Right cardiac atrium (tissue), 5 donors: ENCODE results near the gene EDDM3A. TPM values are rescaled to one million over a fixed set of nuclear protein-coding genes. Genes with fewer than 3 reads are reported as not detected.
A peak's percentile ranks its signal among the peaks of the same experiment; 100 is the strongest.
"Not testable (repeated sequence)": the region's sequence is repeated elsewhere in the genome, so short reads cannot be mapped to it uniquely, and the experiment has no call there.

Experiments used
- ATAC-seq, 2 donors: fragments of 200-7000 bp; cut with Tn5 transposase; one replicate each; pipeline versions ENCODE4 v1.8.0 to v1.9.1; 2020; ENCODE audit warnings: moderate library complexity in 2 of 2, mild to moderate bottlenecking in 1 of 2
- DNase-seq, 3 donors: peaks; one replicate each; pipeline ENCODE4 v3.0.0-alpha.2; 2020
- H3K27ac ChIP-seq: one replicate; pipeline ENCODE4 v1.5.1; 2013; ENCODE audit warnings: mild to moderate bottlenecking, low read length, control low read depth, moderate library complexity
- H3K27me3 ChIP-seq: one replicate; pipeline ENCODE4 v1.6.1; 2013; ENCODE audit not compliant: control insufficient read depth, insufficient read depth
- H3K4me1 ChIP-seq: one replicate; pipeline ENCODE4 v1.6.1; 2013; ENCODE audit warnings: low read length; ENCODE audit not compliant: control insufficient read depth, insufficient read depth
- H3K4me3 ChIP-seq: one replicate; pipeline ENCODE4 v1.5.1; 2013; ENCODE audit warnings: low read length, control low read depth
- H3K9me3 ChIP-seq: one replicate; pipeline ENCODE4 v1.6.1; 2013; ENCODE audit warnings: low read length; ENCODE audit not compliant: control insufficient read depth
- WGBS: extraction: QIAGEN DNeasy Blood & Tissue Kit; methylation state at CpG from one replicate; pipeline ENCODE4 v1.1.7; 2013; 5-methylcytosine and 5-hydroxymethylcytosine counted together
- intact Hi-C, 4 donors: fragments of 100-400 bp; cut with DNase I; formaldehyde crosslinking; loops; one replicate each; pipeline versions ENCODE4 v1.11.0 to v1.14.0; 2022 to 2023
- long read RNA-seq, 4 donors: library from polyadenylated mRNA; unstranded; transcript quantifications; one replicate each; pipeline ENCODE4 v2.0.0, GENCODE V29; 2020 to 2021
- polyA plus RNA-seq: library from polyadenylated mRNA; stranded (reverse); fragments of 200-250 nt; gene quantifications from one replicate; pipeline ENCODE4 v1.2.3, GENCODE V29; 2013
- total RNA-seq, 4 donors: library from RNA; stranded (reverse); fragmentation: NEBNext Ultra II Directional; extraction: Animal tissue kit (Norgen Biotek cat#: 25700); gene quantifications; one replicate each; pipeline ENCODE4 v1.2.1, GENCODE V29; 2021
- donor health status: healthy with polysubstance abuse.
- donor health status: DM: no; HTN: yes; CAD: no.
- donor health status: DM: no; HTN: no; CAD: no.
- donor health status: DM: no; HTN: yes; CAD: no; lungs with severe emphysema.
- donor health status: DM: yes; HTN: yes; CAD: no.

The EDDM3A gene, protein sequence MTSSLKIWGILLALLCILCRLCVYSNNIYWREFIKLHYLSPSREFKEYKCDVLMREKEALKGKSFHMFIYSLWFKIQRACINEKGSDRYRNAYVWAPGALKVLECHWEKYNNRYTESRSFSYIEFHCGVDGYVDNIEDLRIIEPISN
- total RNA-seq: not detected
- polyA plus RNA-seq: not detected
- long read RNA-seq, donor 1: 0 reads
- long read RNA-seq, donor 2: 0 reads
- long read RNA-seq, donor 3: 0 reads
- long read RNA-seq, donor 4: 0 reads

DNA sequence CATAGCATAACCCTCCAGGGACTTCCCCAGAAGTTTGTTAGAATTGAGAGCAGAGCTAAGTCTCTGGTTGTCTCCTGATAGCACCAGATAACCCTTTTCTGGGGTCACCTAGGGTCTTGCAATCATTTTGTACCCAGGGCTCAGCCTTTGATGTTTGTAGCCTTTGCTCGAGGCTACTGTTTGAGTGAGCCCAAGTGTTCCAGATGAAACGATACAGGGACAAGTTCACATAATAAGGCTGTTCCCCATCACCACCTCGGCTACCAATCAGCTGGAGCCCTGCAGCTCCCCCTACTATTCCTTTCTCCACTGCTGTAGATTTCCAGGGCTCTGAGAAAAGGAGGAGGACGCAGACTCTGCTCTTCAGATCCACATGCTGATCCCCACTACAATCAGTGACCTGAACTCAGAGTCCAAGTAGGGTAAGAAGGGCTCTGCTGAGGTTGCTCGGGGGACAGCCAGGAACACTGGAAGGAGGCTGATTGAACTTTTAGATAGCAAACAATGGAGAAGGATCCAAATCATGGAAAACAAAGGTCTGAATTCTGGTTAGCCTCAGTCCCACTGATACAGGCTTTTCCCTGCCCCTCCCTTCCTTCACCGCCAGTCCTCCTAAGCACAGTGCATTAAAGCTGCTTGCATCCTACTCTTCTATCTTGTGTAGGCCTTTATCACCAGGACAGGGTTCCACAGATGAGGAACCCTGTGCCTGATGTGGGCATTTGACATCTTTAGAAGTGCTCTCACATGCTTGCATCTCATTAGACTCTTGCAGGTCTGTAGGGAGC lies at the start of gene EDDM3A:
EDDM3A (plus strand) TSS at position 317 of the 788 bp plus-strand sequence. CDS start 1,694 bp downstream, outside the sequence.
- no peak within 1 kb of the TSS for H3K4me3 ChIP-seq
- no peaks in the 10 kb centered on the region for H3K9me3 ChIP-seq
- intact Hi-C loops: no loop called here
- WGBS: 73% methylated on average over 6 of the region's 6 CpGs
- no peaks in the 10 kb centered on the region for H3K4me1 ChIP-seq
- no peaks in the 10 kb centered on the region for H3K27me3 ChIP-seq
- H3K27ac ChIP-seq: no peak within 1 kb of the TSS
- DNase-seq (no peak), ATAC-seq (peak in 1 of 2 donors; percentile 62)

DNA sequence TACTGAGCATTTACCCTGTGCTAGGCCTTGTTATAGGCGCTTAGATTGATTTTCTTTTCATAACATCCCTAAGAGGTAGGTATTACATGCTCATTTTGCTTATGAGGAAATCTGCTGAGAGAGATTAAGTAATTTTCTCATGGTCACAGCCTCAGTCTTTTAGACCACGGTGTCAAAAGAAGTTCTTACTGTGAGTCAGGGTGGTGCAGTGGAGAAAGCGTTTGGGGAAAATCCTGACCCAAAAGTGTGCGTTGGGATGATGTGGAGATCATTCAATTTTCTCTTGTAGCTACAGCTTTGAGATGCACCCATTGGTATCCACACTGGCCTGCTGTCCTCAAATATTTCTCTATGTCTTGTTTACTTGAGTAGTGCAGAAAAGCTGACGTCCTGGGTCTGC lies 48.9 kb upstream of the EDDM3A start:
- H3K27me3 ChIP-seq: no peaks in the 10 kb centered on the region
- no peaks in the 10 kb centered on the region for H3K4me1 ChIP-seq
- H3K27ac ChIP-seq: no peak overlapping the region
- no peak overlapping the region for H3K4me3 ChIP-seq
- intact Hi-C loops: loop anchor here (5.0 to 10.0 kb wide), 3 partner anchors 161 to 278 kb away; no protein-coding TSS in a partner anchor
- DNase-seq (no peak), ATAC-seq (no peak)
- no peaks in the 10 kb centered on the region for H3K9me3 ChIP-seq
- 90% methylated on average over 5 of the region's 5 CpGs for WGBS

DNA sequence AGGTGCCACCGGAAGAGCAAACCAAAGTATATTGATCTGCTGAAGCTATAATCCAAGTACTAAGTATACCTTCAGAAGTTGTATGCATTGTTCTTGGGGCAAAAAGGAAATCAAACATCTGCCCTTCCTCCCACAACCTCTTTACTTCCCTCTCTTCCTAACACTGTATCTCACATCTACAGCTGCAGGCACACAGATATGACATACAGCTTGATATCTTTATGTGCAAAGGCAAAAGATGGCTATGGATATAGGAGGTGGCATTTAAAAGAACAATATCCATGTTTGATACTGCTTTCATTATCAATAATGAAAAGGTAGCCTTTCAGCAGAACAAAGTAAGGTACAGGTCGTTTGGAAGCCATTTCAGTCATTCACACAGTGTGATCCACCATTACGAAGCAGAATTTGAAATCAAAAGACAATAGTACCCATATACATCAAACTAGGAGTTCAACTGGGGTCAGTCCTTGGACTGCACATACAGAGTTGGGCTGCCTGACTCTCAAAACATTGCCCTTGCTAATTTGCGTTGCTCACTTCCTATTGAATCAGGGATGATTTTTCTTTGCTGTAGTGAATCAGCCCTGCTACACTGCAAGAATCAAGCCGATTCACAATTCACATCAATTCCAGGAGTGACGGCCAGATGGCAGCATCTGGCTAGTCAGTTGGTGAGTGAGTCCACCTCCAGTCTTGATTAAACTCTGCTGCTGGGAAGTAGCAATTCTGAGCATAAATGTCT lies 48.2 kb upstream of the EDDM3A start:
- H3K9me3 ChIP-seq: no peaks in the 10 kb centered on the region
- intact Hi-C loops: loop anchor here (2.0 to 10.0 kb wide), 5 partner anchors 157 to 277 kb away; no protein-coding TSS in a partner anchor
- 33% methylated on average over 6 of the region's 6 CpGs for WGBS
- H3K27me3 ChIP-seq: no peaks in the 10 kb centered on the region
- ATAC-seq: peak; percentile 77 to 91
- no peak overlapping the region for H3K27ac ChIP-seq
- DNase-seq: peak; percentile 53 to 84 (median 73)
- no peaks in the 10 kb centered on the region for H3K4me1 ChIP-seq
- H3K4me3 ChIP-seq: no peak overlapping the region

DNA sequence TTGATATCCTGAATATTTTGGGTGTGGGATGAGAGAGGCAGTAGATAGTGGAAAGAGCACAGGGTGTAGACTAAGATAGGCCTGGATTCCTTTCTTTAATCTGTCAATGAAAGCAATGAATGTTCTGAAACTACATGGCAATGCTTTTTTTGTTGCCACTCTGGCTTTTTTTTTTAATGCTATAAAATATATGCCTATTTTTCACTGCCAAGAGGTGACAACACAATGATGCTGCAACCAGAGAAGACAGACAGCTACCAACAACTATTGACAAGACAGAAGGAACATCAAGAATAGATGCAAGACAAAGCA lies 47.7 kb upstream of the EDDM3A start:
- ATAC-seq: no peak
- intact Hi-C loops: loop anchor here (2.0 to 10.0 kb wide), 5 partner anchors 157 to 277 kb away; no protein-coding TSS in a partner anchor
- no peaks in the 10 kb centered on the region for H3K9me3 ChIP-seq
- no peaks in the 10 kb centered on the region for H3K4me1 ChIP-seq
- DNase-seq: no peak
- no peaks in the 10 kb centered on the region for H3K27me3 ChIP-seq
- H3K4me3 ChIP-seq: no peak overlapping the region
- no peak overlapping the region for H3K27ac ChIP-seq

DNA sequence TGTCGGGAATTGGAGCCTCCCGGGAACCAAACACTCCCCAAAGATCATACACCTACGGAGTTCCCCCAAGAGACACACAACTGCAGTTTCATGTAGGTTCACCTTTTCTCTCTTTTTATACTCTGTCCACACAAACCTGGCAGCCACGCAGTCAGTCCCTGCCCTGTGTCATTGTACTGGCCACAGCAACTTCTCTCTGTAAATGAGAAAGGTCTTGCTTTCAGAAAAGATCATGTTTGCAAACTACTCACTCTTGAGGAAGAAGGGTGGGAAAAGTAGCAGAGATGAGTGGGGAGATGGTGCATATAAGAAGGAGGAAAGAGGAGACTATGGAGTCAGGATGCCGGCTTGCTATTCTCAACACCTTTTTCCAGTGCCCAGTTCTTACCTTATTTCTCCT lies 46.8 kb upstream of the EDDM3A start:
- ATAC-seq (no peak), DNase-seq (no peak)
- Histone ChIP-seq H3K27ac (no peak overlapping the region), H3K9me3 (no peaks in the 10 kb centered on the region), H3K27me3 (no peaks in the 10 kb centered on the region), H3K4me1 (no peaks in the 10 kb centered on the region), H3K4me3 (no peak overlapping the region)
- 85% methylated on average over 5 of the region's 5 CpGs for WGBS
- intact Hi-C loops: loop anchor here (2.0 to 10.0 kb wide), 5 partner anchors 156 to 276 kb away; no protein-coding TSS in a partner anchor

DNA sequence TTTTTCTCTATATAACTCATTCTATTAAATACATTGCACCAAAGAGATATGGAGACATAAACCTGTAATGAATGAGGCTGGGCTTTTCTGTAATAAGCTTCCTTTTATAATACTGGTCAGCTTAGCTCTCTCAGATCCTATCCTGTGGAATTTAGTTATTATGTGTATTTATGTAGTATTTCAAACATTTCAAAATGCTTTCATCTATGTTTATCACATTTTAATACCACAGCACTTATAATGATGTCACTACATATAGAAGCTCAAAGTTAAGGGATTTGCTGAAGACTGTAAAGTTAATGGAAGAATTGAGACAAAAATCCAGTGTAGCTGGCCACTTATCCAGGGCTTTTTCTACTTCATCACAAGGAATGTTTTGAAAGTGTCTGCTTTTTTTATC lies 45.8 kb upstream of the EDDM3A start:
- no peak for DNase-seq
- intact Hi-C loops: loop anchor here (2.0 to 10.0 kb wide), 6 partner anchors 105 to 275 kb away; partner anchors contain the start of gene RNASE1 (in 1 of the 4)
- no peak for ATAC-seq
- H3K27me3 ChIP-seq: no peaks in the 10 kb centered on the region
- no peaks in the 10 kb centered on the region for H3K9me3 ChIP-seq
- H3K4me3 ChIP-seq: no peak overlapping the region
- H3K27ac ChIP-seq: no peak overlapping the region
- no peaks in the 10 kb centered on the region for H3K4me1 ChIP-seq

DNA sequence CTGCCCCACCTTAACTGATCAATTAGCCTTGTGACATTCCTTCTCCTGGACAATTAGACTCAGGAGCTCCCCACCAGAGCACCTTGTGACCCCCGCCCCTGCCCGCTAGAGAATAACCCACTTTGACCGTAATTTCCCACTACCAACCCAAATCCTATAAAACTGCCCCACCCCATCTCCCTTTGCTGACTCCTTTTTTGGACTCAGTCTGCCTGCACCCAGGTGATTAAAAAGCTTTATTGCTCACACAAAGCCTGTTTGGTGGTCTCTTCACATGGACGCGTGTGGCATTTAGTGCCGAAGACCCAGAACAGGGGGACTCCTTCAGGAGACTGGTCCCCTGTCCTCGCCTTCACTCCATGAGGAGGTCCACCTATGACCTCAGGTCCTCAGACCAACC lies 44.7 kb upstream of the EDDM3A start:
- 97% methylated on average over 7 of the region's 7 CpGs for WGBS
- intact Hi-C loops: loop anchor here in 1 of 4 donors (10.0 kb wide), 1 partner anchor 104 kb away; the partner anchor contains the start of gene RNASE1
- H3K4me3 ChIP-seq, H3K4me1 ChIP-seq, ATAC-seq, H3K27me3 ChIP-seq, DNase-seq, H3K27ac ChIP-seq, H3K9me3 ChIP-seq: not testable (repeated sequence)

DNA sequence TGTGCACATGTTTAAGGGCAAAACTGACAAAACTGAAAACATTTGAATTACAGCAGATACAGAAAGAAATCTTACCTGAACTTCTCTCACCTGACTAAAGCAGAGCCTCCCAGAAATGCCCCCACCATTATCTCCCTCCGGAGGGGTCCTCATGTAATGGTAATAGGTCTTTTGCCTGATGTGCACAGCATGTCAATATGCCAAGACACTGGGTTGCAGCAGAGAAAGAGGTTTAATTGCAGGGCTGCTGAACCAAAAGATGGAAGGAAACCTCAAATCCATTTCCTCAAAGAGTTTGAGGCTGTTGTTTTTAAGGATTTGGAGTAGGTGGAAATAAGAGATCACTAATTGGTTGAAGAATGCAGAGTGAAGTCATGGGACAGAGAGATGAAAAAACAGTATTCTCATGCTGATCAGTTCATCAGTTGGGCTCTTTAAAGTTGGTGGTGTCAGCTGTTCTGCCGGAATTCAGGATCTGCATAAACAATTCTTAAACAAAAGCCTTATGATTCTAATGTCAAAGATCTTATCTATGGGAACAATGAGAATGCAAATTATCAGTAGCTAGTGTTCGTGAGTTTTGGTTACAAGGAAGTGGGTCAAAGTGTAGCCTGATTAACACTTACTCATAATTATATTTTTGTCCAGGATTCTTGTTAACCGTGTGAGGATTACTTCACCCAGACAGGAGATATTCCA lies 38.9 kb upstream of the EDDM3A start:
- ATAC-seq (peak in 1 of 2 donors; percentile 79), DNase-seq (no peak)
- Histone ChIP-seq H3K27ac (peak overlapping the region; percentile 57), H3K9me3 (no peaks in the 10 kb centered on the region), H3K27me3 (no peaks in the 10 kb centered on the region), H3K4me1 (peaks cover 2% of the 10 kb centered on the region), H3K4me3 (no peak overlapping the region)
- intact Hi-C loops: loop anchor here in 1 of 4 donors (10.0 kb wide), 1 partner anchor 98 kb away; the partner anchor contains the start of gene RNASE1
- 36% methylated on average over 4 of the region's 4 CpGs for WGBS

DNA sequence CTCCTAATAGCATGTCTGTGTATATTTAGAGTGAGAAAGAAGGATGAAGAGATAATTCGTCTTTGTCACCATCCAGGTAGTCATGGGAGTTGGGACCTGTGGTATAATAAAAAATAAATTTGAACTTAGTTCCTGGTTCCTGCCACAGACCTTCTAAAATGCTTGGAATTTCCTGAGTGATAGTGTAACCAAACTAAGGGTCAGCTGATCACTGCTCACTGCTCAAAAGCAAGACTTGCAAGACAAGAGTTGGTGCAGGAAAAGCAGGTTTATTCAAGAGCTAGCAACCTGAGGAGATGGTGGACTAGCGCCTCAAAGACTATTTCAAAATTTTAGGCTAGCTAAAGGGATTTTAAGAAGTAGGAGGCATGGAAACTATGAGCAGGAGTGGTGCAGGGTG lies 38.1 kb upstream of the EDDM3A start:
- ATAC-seq: peak in 1 of 2 donors; percentile 50
- Histone ChIP-seq H3K27me3 (no peaks in the 10 kb centered on the region), H3K9me3 (no peaks in the 10 kb centered on the region), H3K4me3 (no peak overlapping the region), H3K27ac (no peak overlapping the region), H3K4me1 (peaks cover 2% of the 10 kb centered on the region)
- WGBS: 71% methylated on average over 2 of the region's 2 CpGs
- no peak for DNase-seq
- intact Hi-C loops: loop anchor here in 1 of 4 donors (10.0 kb wide), 1 partner anchor 97 kb away; the partner anchor contains the start of gene RNASE1

DNA sequence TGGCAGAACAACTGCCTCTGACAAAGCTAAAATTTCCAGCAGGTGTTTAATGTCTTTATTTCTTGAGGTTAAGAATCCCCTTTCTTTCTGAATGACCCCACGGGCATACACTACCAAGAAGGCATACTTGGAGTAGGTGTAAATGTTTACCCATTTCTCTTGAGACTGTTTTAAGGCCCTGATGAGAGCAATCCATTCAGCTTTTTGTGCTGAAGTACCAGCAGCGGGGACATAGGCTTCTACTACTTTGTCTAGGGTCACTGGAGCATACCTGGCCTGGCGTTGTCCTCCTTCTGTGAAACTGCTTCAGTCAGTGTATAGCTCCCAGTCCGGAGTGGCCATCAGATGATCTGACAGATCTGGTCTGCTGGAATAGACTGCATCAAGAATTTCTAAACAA lies 34.4 kb upstream of the EDDM3A start:
- Histone ChIP-seq H3K4me1 (peaks cover 4% of the 10 kb centered on the region), H3K9me3 (no peaks in the 10 kb centered on the region), H3K27ac (no peak overlapping the region), H3K27me3 (no peaks in the 10 kb centered on the region), H3K4me3 (no peak overlapping the region)
- intact Hi-C loops: no loop called here
- ATAC-seq (no peak), DNase-seq (no peak)
- 70% methylated on average over 4 of the region's 4 CpGs for WGBS
